HG03060 (cell line): ENCODE results near the gene PDX1.

Experiments used
- ATAC-seq: cut with Tn5 transposase; IDR thresholded peaks from one replicate; pipeline ENCODE4 v1.9.1; 2021; ENCODE audit warnings: low read depth, moderate number of reproducible peaks; ENCODE audit not compliant: unreplicated experiment

PDX1 gene

DNA sequence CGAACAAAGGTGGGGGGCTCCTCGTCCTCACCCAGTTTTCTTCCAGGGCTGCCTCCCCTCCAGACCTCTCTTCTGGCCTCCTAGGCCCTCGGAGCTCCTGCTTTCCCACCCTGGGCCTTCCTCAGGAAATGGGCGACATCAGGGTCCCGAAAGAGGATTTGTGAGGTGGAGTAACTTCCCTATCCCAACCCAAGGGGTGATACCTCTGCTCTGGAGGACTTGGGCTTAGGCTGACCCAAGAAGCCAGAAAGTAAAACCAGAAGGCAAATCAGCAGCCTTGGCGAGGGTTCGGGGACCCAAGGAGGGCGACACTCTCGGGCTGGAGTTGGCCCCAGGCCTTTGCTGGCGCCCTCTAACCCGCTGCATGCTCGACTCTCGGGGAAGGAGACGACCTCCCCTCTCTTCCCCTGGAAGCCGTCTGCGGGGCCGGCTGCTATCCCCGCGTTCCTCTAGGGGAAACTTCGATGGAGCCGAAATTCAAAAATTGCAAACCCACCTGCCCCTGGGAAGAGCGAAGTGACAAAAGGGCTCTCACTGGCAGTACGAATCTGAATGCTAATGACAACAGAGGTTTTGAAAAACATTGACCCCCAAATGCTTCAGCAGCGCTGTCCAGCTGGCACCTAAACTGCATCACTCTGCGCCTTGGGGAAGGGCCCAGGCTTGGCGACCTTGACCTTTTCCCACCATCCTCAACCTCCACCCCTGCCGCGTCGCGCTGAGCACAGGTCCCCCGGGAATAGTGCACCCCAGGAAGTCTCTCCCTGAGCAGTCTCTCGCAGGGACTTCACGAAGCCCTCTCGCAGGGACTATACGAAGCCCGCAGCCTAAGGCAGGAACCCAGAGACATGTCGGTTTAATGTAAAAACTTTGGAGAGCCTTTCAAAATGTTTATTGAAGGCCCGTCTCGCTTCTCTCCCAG is 2.4 kb downstream of the PDX1 start:
- no peak for ATAC-seq

DNA sequence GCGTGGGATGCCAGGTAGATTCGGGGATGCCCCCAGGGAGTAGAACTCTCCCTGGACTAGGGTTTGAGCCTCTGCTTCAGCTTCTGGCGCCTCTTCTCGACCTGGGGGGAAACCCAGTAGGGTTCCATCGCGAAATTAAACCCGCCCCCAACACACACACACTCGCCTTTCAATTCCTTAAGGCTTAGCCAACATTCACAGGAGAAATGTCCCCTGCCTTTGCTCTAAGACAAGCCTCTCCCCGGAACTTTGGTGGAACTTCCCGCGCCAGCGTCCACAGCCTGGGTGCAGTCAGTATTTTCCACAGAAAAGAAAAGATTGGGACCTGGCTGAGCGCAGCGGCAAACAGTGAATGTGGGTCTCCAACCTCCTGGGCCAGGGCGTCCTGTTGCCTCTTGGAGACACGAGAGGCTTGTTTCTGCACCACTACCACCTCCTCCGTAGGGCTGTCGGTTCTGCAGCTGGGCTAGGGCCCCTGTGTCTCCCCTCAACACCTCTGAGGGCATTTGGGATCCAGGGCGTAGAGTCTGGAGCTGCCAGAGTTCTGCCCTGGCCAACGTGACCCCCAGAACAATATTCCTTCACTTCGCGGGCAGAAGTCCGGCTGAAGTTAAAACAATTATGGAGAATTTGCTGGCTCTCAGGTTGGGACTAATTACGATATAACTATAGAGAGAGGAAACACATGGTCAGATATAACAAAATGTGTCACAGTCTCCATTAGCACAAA is 3.2 kb downstream of the PDX1 start:
- no peak for ATAC-seq

DNA sequence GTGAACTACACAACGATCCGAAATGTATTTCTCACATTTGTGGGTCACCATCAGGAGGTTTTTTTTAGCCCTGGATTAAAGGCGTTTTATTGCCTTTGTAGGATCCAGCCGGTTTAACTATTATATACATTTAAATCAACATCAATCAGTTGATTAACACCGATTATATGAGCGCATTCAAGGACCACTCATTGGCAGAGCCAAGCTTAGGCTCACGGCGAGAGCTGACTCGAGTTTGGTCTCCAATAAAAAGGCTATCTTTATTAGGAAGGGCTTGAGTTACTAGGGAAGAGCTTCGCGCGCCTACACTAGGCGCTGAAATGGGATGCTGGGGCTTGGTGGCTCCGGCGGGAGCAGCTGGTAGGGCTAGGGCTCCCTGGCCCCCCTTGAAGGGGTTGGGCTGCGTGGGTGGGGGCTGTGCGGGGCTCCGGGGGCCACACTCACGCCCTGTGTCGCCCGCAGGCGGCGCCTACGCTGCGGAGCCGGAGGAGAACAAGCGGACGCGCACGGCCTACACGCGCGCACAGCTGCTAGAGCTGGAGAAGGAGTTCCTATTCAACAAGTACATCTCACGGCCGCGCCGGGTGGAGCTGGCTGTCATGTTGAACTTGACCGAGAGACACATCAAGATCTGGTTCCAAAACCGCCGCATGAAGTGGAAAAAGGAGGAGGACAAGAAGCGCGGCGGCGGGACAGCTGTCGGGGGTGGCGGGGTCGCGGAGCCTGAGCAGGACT is 4.2 kb downstream of the PDX1 start:
- no peak for ATAC-seq

GRCh38 chr13:27924529-27925141 is 4.8 kb downstream of the PDX1 start:
- ATAC-seq, result no peak

DNA sequence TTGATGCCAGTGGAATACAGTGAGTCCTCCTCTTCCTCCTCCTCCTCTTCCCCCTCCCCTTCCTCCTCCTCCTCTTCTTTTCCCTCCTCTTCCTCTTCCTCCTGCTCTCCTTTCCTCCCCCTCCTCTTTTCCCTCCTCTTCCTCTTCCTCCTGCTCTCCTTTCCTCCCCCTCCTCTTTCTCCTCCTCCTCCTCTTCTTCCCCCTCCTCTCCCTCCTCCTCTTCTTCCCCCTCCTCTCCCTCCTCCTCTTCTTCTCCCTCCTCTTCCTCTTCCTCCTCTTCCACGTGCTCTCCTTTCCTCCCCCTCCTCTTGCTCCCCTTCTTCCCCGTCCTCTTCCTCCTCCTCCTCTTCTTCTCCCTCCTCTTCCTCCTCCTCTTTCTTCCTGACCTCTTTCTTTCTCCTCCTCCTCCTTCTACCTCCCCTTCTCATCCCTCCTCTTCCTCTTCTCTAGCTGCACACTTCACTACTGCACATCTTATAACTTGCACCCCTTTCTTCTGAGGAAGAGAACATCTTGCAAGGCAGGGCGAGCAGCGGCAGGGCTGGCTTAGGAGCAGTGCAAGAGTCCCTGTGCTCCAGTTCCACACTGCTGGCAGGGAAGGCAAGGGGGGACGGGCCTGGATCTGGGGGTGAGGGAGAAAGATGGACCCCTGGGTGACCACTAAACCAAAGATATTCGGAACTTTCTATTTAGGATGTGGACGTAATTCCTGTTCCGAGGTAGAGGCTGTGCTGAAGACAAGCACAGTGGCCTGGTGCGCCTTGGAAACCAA is 5.6 kb downstream of the PDX1 start:
- ATAC-seq, result no peak

GRCh38 chr13:27926644-27927434 is 7.0 kb downstream of the PDX1 start:
- no peak for ATAC-seq

GRCh38 chr13:27927444-27928352 is 7.9 kb downstream of the PDX1 start:
- ATAC-seq, result no peak

GRCh38 chr13:27928353-27928804 is 8.6 kb downstream of the PDX1 start:
- no peak for ATAC-seq

GRCh38 chr13:27928805-27929753 is 9.3 kb downstream of the PDX1 start:
- no peak for ATAC-seq

DNA sequence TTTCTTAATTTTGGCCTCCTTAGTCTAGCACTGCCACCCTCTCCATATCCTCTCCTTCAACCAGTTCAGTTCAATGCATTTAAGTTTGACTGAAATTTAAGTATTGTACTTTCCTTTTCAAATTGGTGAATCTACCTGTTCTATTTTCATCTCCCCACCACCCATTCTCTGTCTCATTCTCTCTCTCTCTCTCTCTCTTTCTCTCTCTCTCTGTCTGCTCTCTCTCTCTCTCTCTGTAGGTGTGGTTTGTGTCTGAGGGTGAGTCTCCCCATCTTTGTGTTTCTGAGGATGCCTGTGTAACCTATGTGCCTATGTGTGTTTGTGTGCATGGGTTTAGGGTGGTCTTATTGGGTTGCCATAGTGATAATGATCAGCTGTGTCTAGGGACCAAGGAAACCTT is 10.1 kb downstream of the PDX1 start:
- no peak for ATAC-seq

GRCh38 chr13:27933118-27933517 is 13.3 kb downstream of the PDX1 start:
- no peak for ATAC-seq

DNA sequence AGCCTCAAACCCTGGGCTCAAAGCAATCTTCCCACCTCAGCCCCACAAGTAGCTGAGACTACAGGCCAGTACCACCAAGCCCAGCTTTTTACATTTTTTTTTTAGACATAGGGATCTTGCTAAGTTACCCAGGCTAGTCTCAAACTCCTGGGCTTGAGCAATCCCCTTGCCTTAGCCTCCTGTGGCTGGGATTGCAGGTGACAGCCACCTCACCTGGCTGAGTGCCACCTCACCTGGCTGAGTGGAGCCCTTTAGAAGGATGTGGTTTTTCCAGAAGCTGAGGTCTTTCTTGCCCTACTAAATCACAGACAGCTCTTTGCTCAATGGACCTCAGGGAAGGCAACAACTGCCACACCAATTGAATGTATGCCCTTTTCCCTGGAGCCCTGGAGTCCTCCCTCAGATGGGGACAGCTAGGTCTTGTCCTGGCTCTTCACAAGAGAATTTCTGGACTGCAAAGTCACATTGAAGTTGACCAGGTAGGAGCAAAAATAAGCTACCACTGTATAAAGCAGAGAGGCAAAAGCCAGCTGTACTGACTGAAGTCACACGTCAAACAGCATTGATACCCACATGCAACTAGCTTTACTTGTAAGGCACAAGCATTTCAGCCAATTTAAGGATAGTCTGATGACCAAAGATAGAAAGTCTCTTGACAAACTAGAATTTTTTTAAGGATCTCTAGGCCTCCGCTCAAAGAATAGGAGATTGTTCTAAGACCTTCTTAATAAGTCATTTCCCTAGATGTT is 14.0 kb downstream of the PDX1 start:
- no peak for ATAC-seq

GRCh38 chr13:27942972-27943371 is 23.2 kb downstream of the PDX1 start:
- ATAC-seq, result no peak

DNA sequence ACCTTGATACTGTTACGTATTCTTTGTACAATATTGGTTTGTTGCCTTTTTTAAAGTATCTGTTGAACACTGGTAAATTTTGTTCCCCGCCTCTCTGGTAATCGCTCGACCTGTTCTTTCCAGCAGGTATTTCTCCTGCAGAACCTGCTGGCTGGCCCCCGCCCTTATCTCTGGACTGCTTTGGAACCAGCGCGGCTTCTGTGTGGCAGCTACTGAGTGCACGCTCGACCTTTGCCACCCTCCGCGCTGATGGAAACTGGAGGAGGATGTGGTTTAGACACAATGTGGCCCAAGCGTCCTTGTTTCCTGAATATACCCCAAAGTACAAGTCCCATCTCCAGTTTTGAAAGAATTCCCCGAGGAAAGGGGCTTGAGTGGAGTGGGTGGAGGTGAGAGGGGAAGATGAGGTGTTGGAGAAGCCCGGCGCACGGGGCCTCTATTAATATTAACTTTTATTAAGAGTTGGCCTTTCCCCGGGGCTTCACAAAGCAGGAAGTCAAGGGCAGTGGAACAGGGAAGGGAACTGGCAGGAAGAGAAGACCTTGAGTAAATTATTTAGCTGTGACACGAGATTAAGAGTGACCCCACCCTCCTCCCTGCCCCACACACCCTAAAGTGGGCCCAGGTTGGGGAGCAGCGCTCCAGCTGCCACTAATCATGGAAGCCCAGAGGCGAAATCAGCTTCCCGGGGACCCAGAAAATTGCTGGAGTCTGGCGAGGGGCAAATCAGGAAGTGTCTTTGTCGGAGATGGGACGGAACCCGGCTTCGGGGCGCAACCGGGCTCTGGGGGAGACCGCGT is 33.3 kb downstream of the PDX1 start:
- no peak for ATAC-seq

- no peak for ATAC-seq
These were observed 34.0 kb downstream of the PDX1 start for GRCh38 chr13:27953676-27954405.
